Measurements from ENCODE around the gene OXCT1.

Gene OXCT1

DNA sequence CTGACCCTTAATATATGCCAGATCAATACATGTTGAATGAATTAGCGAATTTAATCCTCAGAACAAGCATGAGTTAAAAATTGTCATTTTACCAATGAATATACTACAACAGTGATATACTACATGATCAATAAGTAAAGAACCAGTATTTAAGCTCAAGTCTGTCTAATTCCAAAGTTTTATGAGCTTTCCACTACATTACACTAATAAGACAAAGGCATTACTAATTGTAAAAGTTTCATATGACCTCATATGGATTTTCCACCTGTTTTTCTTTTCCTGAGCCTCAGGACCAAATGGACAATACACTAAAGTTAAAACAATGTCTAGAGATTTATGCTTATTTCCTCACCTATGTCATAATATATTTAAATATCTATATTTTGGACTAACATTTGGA, 80.8 kb downstream of the OXCT1 start:
- no peak overlapping the region for H3K4me3 ChIP-seq (replicated peaks; ENCODE audit: low read depth, low read length)
- TF ChIP-seq, protein P1, sequence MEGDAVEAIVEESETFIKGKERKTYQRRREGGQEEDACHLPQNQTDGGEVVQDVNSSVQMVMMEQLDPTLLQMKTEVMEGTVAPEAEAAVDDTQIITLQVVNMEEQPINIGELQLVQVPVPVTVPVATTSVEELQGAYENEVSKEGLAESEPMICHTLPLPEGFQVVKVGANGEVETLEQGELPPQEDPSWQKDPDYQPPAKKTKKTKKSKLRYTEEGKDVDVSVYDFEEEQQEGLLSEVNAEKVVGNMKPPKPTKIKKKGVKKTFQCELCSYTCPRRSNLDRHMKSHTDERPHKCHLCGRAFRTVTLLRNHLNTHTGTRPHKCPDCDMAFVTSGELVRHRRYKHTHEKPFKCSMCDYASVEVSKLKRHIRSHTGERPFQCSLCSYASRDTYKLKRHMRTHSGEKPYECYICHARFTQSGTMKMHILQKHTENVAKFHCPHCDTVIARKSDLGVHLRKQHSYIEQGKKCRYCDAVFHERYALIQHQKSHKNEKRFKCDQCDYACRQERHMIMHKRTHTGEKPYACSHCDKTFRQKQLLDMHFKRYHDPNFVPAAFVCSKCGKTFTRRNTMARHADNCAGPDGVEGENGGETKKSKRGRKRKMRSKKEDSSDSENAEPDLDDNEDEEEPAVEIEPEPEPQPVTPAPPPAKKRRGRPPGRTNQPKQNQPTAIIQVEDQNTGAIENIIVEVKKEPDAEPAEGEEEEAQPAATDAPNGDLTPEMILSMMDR (IDR thresholded peaks at IDR 0.05; ENCODE audit: low read depth, low read length, missing control alignments): no peak
- DNase-seq (ENCODE audit: extremely low read depth, low read depth): no peak

DNA sequence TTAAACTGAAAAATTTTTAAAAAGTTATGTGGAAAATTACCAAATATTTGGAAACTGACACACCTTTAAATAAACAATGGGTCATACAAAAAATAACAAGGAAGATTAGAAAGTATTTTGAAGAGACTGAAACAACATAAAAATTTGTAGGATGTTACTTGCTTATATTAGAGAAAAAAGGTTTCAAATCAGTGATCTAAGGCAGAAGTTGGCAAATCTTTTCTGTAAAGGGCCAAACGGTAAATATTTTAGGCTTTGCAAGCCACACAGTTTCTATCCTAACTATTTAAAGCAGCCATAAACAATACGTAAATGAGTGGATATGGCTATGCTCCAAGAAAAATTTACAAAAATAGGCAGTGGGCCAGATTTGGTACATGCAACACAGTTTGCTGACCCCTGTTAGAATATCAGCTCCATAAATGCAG, 81.3 kb downstream of the OXCT1 start:
- H3K4me3 ChIP-seq (replicated peaks; ENCODE audit: low read depth, low read length): no peak overlapping the region
- no peak for DNase-seq (ENCODE audit: extremely low read depth, low read depth)
- TF ChIP-seq, protein P1 (IDR thresholded peaks at IDR 0.05; ENCODE audit: low read depth, low read length, missing control alignments): no peak

DNA sequence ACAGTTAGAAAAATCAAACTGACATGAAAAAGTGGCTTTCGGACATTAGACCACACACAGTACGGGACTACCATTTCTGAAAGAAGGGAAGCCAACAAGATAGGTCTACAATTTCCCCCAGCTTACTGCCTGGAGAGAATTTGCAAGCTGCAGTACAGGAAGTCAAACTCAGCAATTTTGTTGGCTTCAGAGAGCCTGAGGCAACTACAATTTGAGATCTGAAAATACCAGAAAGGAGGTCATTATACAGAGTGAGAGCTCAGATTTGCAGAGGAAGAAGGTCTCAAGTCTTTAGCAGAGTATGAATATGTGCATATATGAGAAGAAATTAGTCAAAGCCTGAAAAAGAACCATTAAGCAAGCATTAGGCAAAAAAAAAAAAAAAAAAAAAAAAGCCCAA, 83.0 kb downstream of the OXCT1 start:
- TF ChIP-seq, protein P1 (IDR thresholded peaks at IDR 0.05; ENCODE audit: low read depth, low read length, missing control alignments): no peak
- DNase-seq (ENCODE audit: extremely low read depth, low read depth): no peak
- H3K4me3 ChIP-seq (replicated peaks; ENCODE audit: low read depth, low read length): no peak overlapping the region

DNA sequence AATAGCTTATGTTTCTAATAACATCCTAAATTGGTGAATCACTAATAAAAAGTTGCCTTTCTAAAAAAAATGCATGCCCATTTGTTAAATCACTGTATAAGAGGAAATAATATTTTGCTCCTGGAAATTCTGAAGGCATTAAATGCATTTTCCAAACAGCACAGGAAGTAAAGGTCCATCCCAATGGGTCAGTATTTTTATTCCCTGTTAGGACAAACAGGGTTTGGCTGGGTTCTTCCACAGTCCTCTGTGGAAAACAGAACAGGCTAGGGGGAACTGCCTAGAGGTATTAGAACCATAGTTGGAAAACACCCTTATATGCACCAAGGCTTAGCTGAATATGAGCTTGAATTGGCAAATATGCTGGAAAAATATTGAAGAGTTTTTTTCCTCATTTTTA, 85.2 kb downstream of the OXCT1 start:
- TF ChIP-seq, protein P1 (IDR thresholded peaks at IDR 0.05; ENCODE audit: low read depth, low read length, missing control alignments): no peak
- DNase-seq (ENCODE audit: extremely low read depth, low read depth): no peak
- no peak overlapping the region for H3K4me3 ChIP-seq (replicated peaks; ENCODE audit: low read depth, low read length)

DNA sequence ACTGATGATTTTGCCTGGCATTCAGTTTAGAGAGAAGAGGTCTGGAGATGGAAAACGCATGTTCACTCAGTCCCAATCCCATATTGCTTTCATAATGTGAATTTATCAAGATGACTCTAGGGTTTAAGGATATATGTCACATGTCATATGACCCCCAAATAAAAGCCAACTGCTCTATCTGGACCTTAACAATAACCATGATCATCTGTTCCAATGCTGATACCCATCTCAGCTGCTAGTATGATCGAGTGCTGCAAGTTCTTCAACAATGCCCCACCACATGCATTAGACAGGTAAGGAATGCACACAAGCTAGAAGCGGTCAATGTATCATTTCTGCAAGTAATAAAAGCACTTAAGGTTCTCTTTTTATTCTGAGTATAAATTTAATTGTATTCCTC, 91.8 kb downstream of the OXCT1 start:
- no peak overlapping the region for H3K4me3 ChIP-seq (replicated peaks; ENCODE audit: low read depth, low read length)
- TF ChIP-seq, protein P1 (IDR thresholded peaks at IDR 0.05; ENCODE audit: low read depth, low read length, missing control alignments): no peak
- DNase-seq (ENCODE audit: extremely low read depth, low read depth): no peak

DNA sequence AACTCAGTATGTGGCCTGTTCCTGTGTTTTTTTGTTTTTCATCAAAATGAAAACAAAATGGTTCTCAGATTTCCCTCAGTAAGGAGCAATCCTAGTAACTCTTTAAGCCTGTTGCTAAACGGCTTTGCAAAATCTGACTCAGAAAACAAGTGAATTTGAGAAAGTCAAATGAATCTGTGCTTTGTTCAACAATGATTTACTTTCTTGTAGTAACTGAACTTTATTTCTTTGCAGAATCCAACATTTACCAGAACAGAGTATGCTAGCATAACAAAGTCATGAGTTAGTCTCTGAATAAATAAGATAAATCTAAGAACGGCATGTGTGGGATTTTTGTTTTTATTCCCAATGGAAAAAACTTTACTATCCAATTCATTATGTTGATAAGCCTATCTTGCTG, 93.8 kb downstream of the OXCT1 start:
- DNase-seq (ENCODE audit: extremely low read depth, low read depth): no peak
- TF ChIP-seq, protein P1 (IDR thresholded peaks at IDR 0.05; ENCODE audit: low read depth, low read length, missing control alignments): no peak
- H3K4me3 ChIP-seq (replicated peaks; ENCODE audit: low read depth, low read length): no peak overlapping the region

DNA sequence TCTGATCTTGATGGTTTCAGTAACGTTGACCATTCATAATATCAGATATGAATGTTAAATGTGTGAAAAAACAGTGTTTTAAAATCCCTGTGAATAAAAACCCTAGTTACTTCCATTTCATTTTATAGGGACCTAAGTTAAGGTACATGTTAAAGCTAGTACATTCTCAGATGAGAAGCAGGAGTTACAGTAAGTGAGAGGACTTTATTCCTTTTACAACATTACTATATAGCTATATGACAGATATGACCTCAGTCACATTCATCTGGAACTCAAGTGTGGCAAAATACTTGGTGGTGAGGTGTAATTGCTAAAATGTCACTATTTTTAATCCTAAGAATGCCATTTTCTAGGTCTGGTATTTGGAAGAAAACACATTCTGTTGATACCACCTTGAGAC, 96.4 kb downstream of the OXCT1 start:
- no peak overlapping the region for H3K4me3 ChIP-seq (replicated peaks; ENCODE audit: low read depth, low read length)
- TF ChIP-seq, protein P1 (IDR thresholded peaks at IDR 0.05; ENCODE audit: low read depth, low read length, missing control alignments): no peak
- DNase-seq (ENCODE audit: extremely low read depth, low read depth): no peak

Data from HFF-Myc (cell line).